ENCODE results near the gene APEH.

Gene APEH

GRCh38 chr3:49715611-49716121 lies 41.5 kb downstream of the APEH start:
- no peak for TF ChIP-seq CTCF (IDR thresholded peaks at IDR 0.05)
- no peak for DNase-seq
- Mint-ChIP-seq H3K4me3 (no peak overlapping the region), H3K27ac (no peak overlapping the region), H3K4me1 (peaks cover 34% of the 10 kb centered on the region), H3K36me3 (ENCODE audit: low read depth) (no peaks in the 10 kb centered on the region), H3K27me3 (ENCODE audit: low read depth, poor library complexity) (peaks cover 3% of the 10 kb centered on the region), H3K9me3 (no peaks in the 10 kb centered on the region)

GRCh38 chr3:49716169-49716568 lies 42.0 kb downstream of the APEH start:
- DNase-seq: no peak
- Mint-ChIP-seq H3K27me3 (ENCODE audit: low read depth, poor library complexity) (peaks cover 3% of the 10 kb centered on the region), H3K36me3 (ENCODE audit: low read depth) (peaks cover 4% of the 10 kb centered on the region), H3K9me3 (no peaks in the 10 kb centered on the region), H3K4me3 (no peak overlapping the region), H3K4me1 (peaks cover 32% of the 10 kb centered on the region), H3K27ac (no peak overlapping the region)
- no peak for TF ChIP-seq CTCF (IDR thresholded peaks at IDR 0.05)

- Mint-ChIP-seq H3K9me3 (no peaks in the 10 kb centered on the region), H3K27ac (no peak overlapping the region), H3K27me3 (ENCODE audit: low read depth, poor library complexity) (peaks cover 2% of the 10 kb centered on the region), H3K4me1 (peaks cover 26% of the 10 kb centered on the region), H3K36me3 (ENCODE audit: low read depth) (peaks cover 7% of the 10 kb centered on the region), H3K4me3 (no peak overlapping the region)
- TF ChIP-seq CTCF (IDR thresholded peaks at IDR 0.05): no peak
- no peak for DNase-seq
These were observed 42.6 kb downstream of the APEH start for GRCh38 chr3:49716691-49717210.

GRCh38 chr3:49717211-49717958 lies 43.2 kb downstream of the APEH start:
- Mint-ChIP-seq H3K36me3 (ENCODE audit: low read depth) (peaks cover 7% of the 10 kb centered on the region), H3K27me3 (ENCODE audit: low read depth, poor library complexity) (no peaks in the 10 kb centered on the region), H3K9me3 (no peaks in the 10 kb centered on the region), H3K4me1 (peaks cover 21% of the 10 kb centered on the region), H3K27ac (no peak overlapping the region), H3K4me3 (peak overlapping the region; percentile 44)
- no peak for DNase-seq
- no peak for TF ChIP-seq CTCF (IDR thresholded peaks at IDR 0.05)

- DNase-seq: no peak
- Mint-ChIP-seq H3K9me3 (no peaks in the 10 kb centered on the region), H3K27ac (peak overlapping the region; percentile 90), H3K4me3 (peak overlapping the region; percentile 84), H3K36me3 (ENCODE audit: low read depth) (peaks cover 7% of the 10 kb centered on the region), H3K4me1 (peaks cover 29% of the 10 kb centered on the region), H3K27me3 (ENCODE audit: low read depth, poor library complexity) (no peaks in the 10 kb centered on the region)
- no peak for TF ChIP-seq CTCF (IDR thresholded peaks at IDR 0.05)
These were observed 44.1 kb downstream of the APEH start for GRCh38 chr3:49717959-49718857.

Measured in nephron progenitor cell (in vitro differentiated cells).